ENCODE data around the gene TANC1.

GRCh38 chr2:159204381-159205144 is 236.1 kb downstream of the TANC1 start:
- TF ChIP-seq CTCF (IDR thresholded peaks at IDR 0.05; ENCODE audit: borderline replicate concordance, extremely low read depth, low read length, poor library complexity, severe bottlenecking): no peak
- TF ChIP-seq EZH2 (IDR thresholded peaks at IDR 0.05; ENCODE audit: borderline replicate concordance, low read depth, low read length, severe bottlenecking): no peak

All from DND-41 (cell line).